ENCODE measurements around the gene NIPA2. TPM values are rescaled to one million over a fixed set of nuclear protein-coding genes. Genes with fewer than 3 reads are reported as not detected.

NIPA2 gene
- total and polyA plus RNA-seq, 2 donors (not counting 1 experiment from before 2014, with no cell fraction given), result 47.7 to 64.7 TPM

- H3K36me3 ChIP-seq (ENCODE audit: control insufficient read depth, insufficient read depth, low read length), result peaks cover 7% of the 10 kb centered on the region
- DNase-seq (ENCODE audit: low read depth in 2 of 2), result no peak
- no peak overlapping the region for H3K9ac ChIP-seq (ENCODE audit: insufficient read depth, low read length)
- H3K27ac ChIP-seq (ENCODE audit: insufficient read depth, low read length), result no peak overlapping the region
- no peaks in the 10 kb centered on the region for H3K27me3 ChIP-seq (ENCODE audit: control insufficient read depth, insufficient read depth, low read length)
- TF ChIP-seq EZH2 (IDR thresholded peaks at IDR 0.05; ENCODE audit: low read length, missing control alignments) (no peak), CTCF (conservative IDR thresholded peaks at IDR 0.05 in 1 of 2, IDR thresholded peaks at IDR 0.05 in 1 of 2; ENCODE audit: low read depth in 1 of 2, low read length in 2 of 2) (no peak)
- H3K4me3 ChIP-seq (replicated peaks in 1 of 4; ENCODE audit: control extremely low read depth in 1 of 4, insufficient read depth in 1 of 4, low read depth in 3 of 4, low read length in 4 of 4), result no peak overlapping the region
- H3K79me2 ChIP-seq (ENCODE audit: control insufficient read depth, insufficient read depth, low read length), result peaks cover under 1% of the 10 kb centered on the region
- H3K9me3 ChIP-seq (ENCODE audit: control insufficient read depth, insufficient read depth, low read depth, low read length), result no peaks in the 10 kb centered on the region
- no peaks in the 10 kb centered on the region for H4K20me1 ChIP-seq (ENCODE audit: control insufficient read depth, extremely low read depth, insufficient read depth, low read length)
- H3K4me2 ChIP-seq (ENCODE audit: extremely low read depth, insufficient read depth, low read length), result no peak overlapping the region
- H3K4me1 ChIP-seq (ENCODE audit: control insufficient read depth, extremely low read depth, insufficient read depth, low read length), result no peaks in the 10 kb centered on the region
- no peak overlapping the region for H2AFZ ChIP-seq (ENCODE audit: low read length)
These were observed 18.2 kb downstream of the NIPA2 start for GRCh38 chr15:22856659-22857058.

- no peak overlapping the region for H3K4me3 ChIP-seq (replicated peaks in 1 of 4; ENCODE audit: control extremely low read depth in 1 of 4, insufficient read depth in 1 of 4, low read depth in 3 of 4, low read length in 4 of 4)
- peaks cover 3% of the 10 kb centered on the region for H3K36me3 ChIP-seq (ENCODE audit: control insufficient read depth, insufficient read depth, low read length)
- no peaks in the 10 kb centered on the region for H4K20me1 ChIP-seq (ENCODE audit: control insufficient read depth, extremely low read depth, insufficient read depth, low read length)
- peaks cover 4% of the 10 kb centered on the region for H3K79me2 ChIP-seq (ENCODE audit: control insufficient read depth, insufficient read depth, low read length)
- H3K27me3 ChIP-seq (ENCODE audit: control insufficient read depth, insufficient read depth, low read length), result no peaks in the 10 kb centered on the region
- no peak for DNase-seq (ENCODE audit: low read depth in 2 of 2)
- H3K27ac ChIP-seq (ENCODE audit: insufficient read depth, low read length), result no peak overlapping the region
- H3K4me2 ChIP-seq (ENCODE audit: extremely low read depth, insufficient read depth, low read length), result no peak overlapping the region
- TF ChIP-seq CTCF (conservative IDR thresholded peaks at IDR 0.05 in 1 of 2, IDR thresholded peaks at IDR 0.05 in 1 of 2; ENCODE audit: low read depth in 1 of 2, low read length in 2 of 2) (no peak), EZH2 (IDR thresholded peaks at IDR 0.05; ENCODE audit: low read length, missing control alignments) (no peak)
- H3K4me1 ChIP-seq (ENCODE audit: control insufficient read depth, extremely low read depth, insufficient read depth, low read length), result no peaks in the 10 kb centered on the region
- no peaks in the 10 kb centered on the region for H3K9me3 ChIP-seq (ENCODE audit: control insufficient read depth, insufficient read depth, low read depth, low read length)
- no peak overlapping the region for H2AFZ ChIP-seq (ENCODE audit: low read length)
- H3K9ac ChIP-seq (ENCODE audit: insufficient read depth, low read length), result no peak overlapping the region
These were observed 22.7 kb downstream of the NIPA2 start for GRCh38 chr15:22861161-22861560.

- TF ChIP-seq EZH2 (IDR thresholded peaks at IDR 0.05; ENCODE audit: low read length, missing control alignments) (no peak), CTCF (conservative IDR thresholded peaks at IDR 0.05 in 1 of 2, IDR thresholded peaks at IDR 0.05 in 1 of 2; ENCODE audit: low read depth in 1 of 2, low read length in 2 of 2) (no peak)
- Histone ChIP-seq H3K79me2 (ENCODE audit: control insufficient read depth, insufficient read depth, low read length) (peaks cover 4% of the 10 kb centered on the region), H3K4me2 (ENCODE audit: extremely low read depth, insufficient read depth, low read length) (no peak overlapping the region), H4K20me1 (ENCODE audit: control insufficient read depth, extremely low read depth, insufficient read depth, low read length) (no peaks in the 10 kb centered on the region), H3K4me1 (ENCODE audit: control insufficient read depth, extremely low read depth, insufficient read depth, low read length) (no peaks in the 10 kb centered on the region), H3K27ac (ENCODE audit: insufficient read depth, low read length) (no peak overlapping the region), H3K9ac (ENCODE audit: insufficient read depth, low read length) (no peak overlapping the region), H3K9me3 (ENCODE audit: control insufficient read depth, insufficient read depth, low read depth, low read length) (no peaks in the 10 kb centered on the region), H3K4me3 (replicated peaks in 1 of 4; ENCODE audit: control extremely low read depth in 1 of 4, insufficient read depth in 1 of 4, low read depth in 3 of 4, low read length in 4 of 4) (no peak overlapping the region), H3K27me3 (ENCODE audit: control insufficient read depth, insufficient read depth, low read length) (no peaks in the 10 kb centered on the region), H2AFZ (ENCODE audit: low read length) (no peak overlapping the region), H3K36me3 (ENCODE audit: control insufficient read depth, insufficient read depth, low read length) (peaks cover 5% of the 10 kb centered on the region)
- DNase-seq (ENCODE audit: low read depth in 2 of 2), result no peak
These were observed 24.9 kb downstream of the NIPA2 start for GRCh38 chr15:22863356-22863755.
